HG03039 (cell line): Measurements from ENCODE around the gene RBM47.

Experiments
- ATAC-seq: cut with Tn5 transposase; IDR thresholded peaks from one replicate; pipeline ENCODE4 v1.9.1; 2021; ENCODE audit warnings: mild to moderate bottlenecking, moderate library complexity; ENCODE audit not compliant: unreplicated experiment

RBM47 gene

DNA sequence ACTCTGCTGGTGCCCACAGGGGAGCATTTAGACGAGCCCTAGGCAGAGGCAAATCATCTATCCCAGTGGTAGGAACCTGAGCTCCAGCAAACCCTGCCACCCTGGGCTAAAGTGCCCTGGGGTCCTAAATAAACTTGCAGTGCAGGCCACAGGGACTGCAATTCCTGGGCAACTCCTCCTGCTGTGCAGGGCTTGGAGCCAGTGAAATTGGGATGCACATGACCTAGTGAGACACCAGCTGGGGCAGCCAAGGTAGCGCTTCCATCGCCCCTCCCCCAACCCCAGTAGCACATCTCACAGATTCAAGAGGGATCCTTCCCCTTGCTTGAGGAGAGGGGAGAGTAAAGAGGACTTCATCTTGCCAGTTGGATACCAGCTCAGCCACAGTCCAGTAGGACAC, 250.4 kb downstream of the RBM47 start:
- ATAC-seq: no peak

GRCh38 chr4:40378619-40379018, 251.0 kb downstream of the RBM47 start:
- ATAC-seq: no peak

DNA sequence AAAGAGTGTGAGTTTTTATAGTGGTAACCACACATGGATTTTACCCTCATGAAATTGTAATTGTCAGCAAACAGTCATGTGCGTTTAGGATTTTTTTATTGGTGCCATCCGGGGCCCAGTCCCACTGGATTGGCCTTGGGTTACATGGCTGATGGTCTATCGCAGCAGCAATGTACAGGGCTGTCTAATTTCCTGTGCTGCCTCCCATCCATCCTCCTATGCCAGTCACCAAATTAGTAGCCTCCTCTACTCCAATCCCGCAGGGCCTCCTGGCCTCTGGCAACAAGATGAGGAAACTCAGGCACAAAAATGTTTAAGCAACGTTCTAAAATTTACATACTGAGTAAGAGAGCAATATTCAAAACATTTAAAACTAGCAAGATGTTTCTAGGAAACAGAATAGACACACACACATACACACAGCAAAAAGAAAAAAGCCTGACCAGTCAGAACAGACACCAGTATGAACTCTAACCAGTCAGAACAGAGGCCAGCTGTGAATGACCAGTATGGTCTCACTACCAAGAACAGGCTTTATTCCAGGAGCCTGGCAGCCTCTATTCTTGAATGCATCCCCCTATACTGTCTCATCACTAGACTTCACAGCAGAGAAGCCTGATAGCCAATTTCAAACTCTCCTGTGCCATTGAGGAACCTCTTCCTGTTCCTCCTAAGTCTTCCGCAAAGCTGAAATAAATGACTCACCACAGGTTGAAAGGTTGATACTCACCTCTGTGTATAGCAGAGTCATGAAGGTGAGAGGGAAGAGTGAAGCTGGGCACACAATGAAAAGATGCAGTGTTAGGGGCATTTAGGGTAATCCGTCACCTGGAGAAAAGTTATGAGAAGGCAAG, 251.9 kb downstream of the RBM47 start:
- ATAC-seq: no peak

GRCh38 chr4:40375620-40376019, 254.0 kb downstream of the RBM47 start:
- ATAC-seq: no peak

- no peak for ATAC-seq
These were observed 254.6 kb downstream of the RBM47 start for GRCh38 chr4:40375095-40375494.

GRCh38 chr4:40373636-40374035, 256.0 kb downstream of the RBM47 start:
- ATAC-seq: no peak
